Endothelial cell of umbilical vein (primary cell): ENCODE data around the gene MAPK8. TPM values are rescaled to one million over a fixed set of nuclear protein-coding genes. Genes with fewer than 3 reads are reported as not detected.

ENCODE experiments used
- BruUV-seq: library from RNA; stranded (reverse); fragments of 400-500 nt; replicated peaks from 2 replicates; lab custom pipeline; 2021; lab: Mats Ljungman, UMichigan
- CTCF ChIA-PET: fragments of 300-600, 350-600 bp; sonication (Branson Sonifier 250); formaldehyde crosslinking; loops from one replicate; lab custom pipeline; 2021; ENCODE audit warnings: antibody characterized with exemption, inconsistent platforms; lab: Charles Lee
- POLR2A ChIA-PET: fragments of 300-600, 350-600 bp; sonication (Branson Sonifier 250); formaldehyde crosslinking; loops from one replicate; lab custom pipeline; 2021; ENCODE audit warnings: antibody characterized with exemption, inconsistent platforms; lab: Charles Lee
- DNase-seq: peaks from one replicate; pipeline ENCODE4 v3.0.0-alpha.2; 2011; ENCODE audit warnings: low read depth, low spot score
- FAIRE-seq: peaks from 2 replicates; lab custom pipeline; 2011; peaks lifted over from hg19 to GRCh38; lab: Jason Lieb, UNC
- H2AFZ ChIP-seq: 2 replicates; pipeline ENCODE4 v1.6.0; 2012; ENCODE audit warnings: low read depth, low read length, control low read depth, inconsistent platforms
- H3K27ac ChIP-seq: 2 replicates; pipeline ENCODE4 v1.5.1; 2011; ENCODE audit warnings: low read depth, mild to moderate bottlenecking, control low read depth, low read length, moderate library complexity; ENCODE audit not compliant: insufficient read depth
- H3K27me3 ChIP-seq, 2 experiments: 2 replicates each; pipeline versions ENCODE4 v1.6.0 to v1.6.1; 2011; ENCODE audit warnings: low read length in 2 of 2, mixed read lengths in 1 of 2; ENCODE audit not compliant: control insufficient read depth in 2 of 2, insufficient read depth in 2 of 2
- H3K36me3 ChIP-seq, 2 experiments: 2 replicates in 1 of 2; 3 replicates in 1 of 2; pipeline ENCODE4 v1.5.1; 2011; ENCODE audit warnings: low read length in 2 of 2, mild to moderate bottlenecking in 1 of 2, moderate library complexity in 1 of 2; ENCODE audit not compliant: control insufficient read depth in 2 of 2, insufficient read depth in 2 of 2; ENCODE audit errors: extremely low read depth in 1 of 2
- H3K4me1 ChIP-seq: 3 replicates; pipeline ENCODE4 v1.5.1; 2011; ENCODE audit warnings: mild to moderate bottlenecking, low read length; ENCODE audit not compliant: control insufficient read depth, insufficient read depth; ENCODE audit errors: extremely low read depth
- H3K4me2 ChIP-seq: 2 replicates; pipeline ENCODE4 v1.6.1; 2011; ENCODE audit warnings: low read length, control low read depth, mixed read lengths; ENCODE audit not compliant: insufficient read depth
- H3K4me3 ChIP-seq, 3 experiments: fragments of 200-600 bp in 1 of 3; sonication (generic), shearing (Covaris generic) in 1 of 3; replicated peaks in 1 of 3; 2 replicates each; pipeline ENCODE4 v1.5.1; 2011 to 2016; ENCODE audit warnings: control low read depth in 3 of 3, low read length in 3 of 3, mild to moderate bottlenecking in 2 of 3, inconsistent platforms in 1 of 3, low read depth in 1 of 3, moderate library complexity in 1 of 3; ENCODE audit not compliant: insufficient read depth in 1 of 3
- H3K79me2 ChIP-seq: 2 replicates; pipeline ENCODE4 v1.6.0; 2012; ENCODE audit warnings: low read length, inconsistent platforms; ENCODE audit not compliant: control insufficient read depth, insufficient read depth
- H3K9ac ChIP-seq: replicated peaks from 2 replicates; pipeline ENCODE3; 2011; ENCODE audit warnings: low read length, control low read depth; ENCODE audit not compliant: insufficient read depth; ENCODE audit errors: extremely low read depth
- H3K9me1 ChIP-seq: replicated peaks from 3 replicates; pipeline ENCODE4 v1.6.0; 2011; ENCODE audit warnings: mild to moderate bottlenecking, low read length; ENCODE audit not compliant: control insufficient read depth, insufficient read depth; ENCODE audit errors: extremely low read depth
- H3K9me3 ChIP-seq: replicated peaks from 2 replicates; pipeline ENCODE4 v1.5.1; 2012; ENCODE audit warnings: low read length, inconsistent platforms; ENCODE audit not compliant: control insufficient read depth, insufficient read depth
- H4K20me1 ChIP-seq: replicated peaks from 2 replicates; pipeline ENCODE3; 2011; ENCODE audit warnings: mild to moderate bottlenecking, low read length; ENCODE audit not compliant: control insufficient read depth, insufficient read depth; ENCODE audit errors: extremely low read depth
- CTCF ChIP-seq, 2 donors: IDR thresholded peaks; 1 replicate in 1 of 2; 2 replicates in 1 of 2; pipeline ENCODE4 v1.5.1; 2011; ENCODE audit warnings: low read length in 2 of 2, mild to moderate bottlenecking in 2 of 2, moderate library complexity in 2 of 2, control low read depth in 1 of 2, inconsistent platforms in 1 of 2, low read depth in 1 of 2; ENCODE audit not compliant: insufficient read depth in 1 of 2; ENCODE audit errors: extremely low read depth in 1 of 2
- EZH2 ChIP-seq: IDR thresholded peaks from 2 replicates; pipeline ENCODE4 v1.6.1; 2012; ENCODE audit warnings: borderline replicate concordance, low read depth, mild to moderate bottlenecking, moderate library complexity, low read length, inconsistent platforms; ENCODE audit not compliant: severe bottlenecking
- FOS ChIP-seq: IDR thresholded peaks from 2 replicates; pipeline ENCODE4 v1.6.1; 2011; ENCODE audit warnings: mild to moderate bottlenecking, low read length, moderate library complexity, borderline replicate concordance; ENCODE audit not compliant: insufficient read depth
- GATA2 ChIP-seq: IDR thresholded peaks from 2 replicates; pipeline ENCODE4 v1.7.0; 2011; ENCODE audit warnings: low read depth, mild to moderate bottlenecking, moderate library complexity, mixed read lengths, low read length; ENCODE audit not compliant: insufficient read length, insufficient read depth
- JUN ChIP-seq: IDR thresholded peaks from 2 replicates; pipeline ENCODE4 v1.6.1; 2011; ENCODE audit warnings: borderline replicate concordance, low read depth; ENCODE audit not compliant: insufficient read length, insufficient read depth
- MAX ChIP-seq: IDR thresholded peaks from 2 replicates; pipeline ENCODE4 v1.6.1; 2011; ENCODE audit not compliant: insufficient read depth, insufficient read length
- MYC ChIP-seq: IDR thresholded peaks from one replicate; pipeline ENCODE4 v1.6.1; 2011; ENCODE audit warnings: mild to moderate bottlenecking, low read depth, low read length
- POLR2A ChIP-seq: IDR thresholded peaks from 2 replicates; pipeline ENCODE4 v1.6.1; 2012; ENCODE audit warnings: low read depth, mild to moderate bottlenecking, control low read depth, low read length
- POLR2AphosphoS5 ChIP-seq: IDR thresholded peaks from 2 replicates; pipeline ENCODE4 v1.6.1; 2012; ENCODE audit warnings: low read depth, mild to moderate bottlenecking, control low read depth, low read length, moderate library complexity; ENCODE audit not compliant: insufficient read depth
- dilution Hi-C: fragments of 300-500 bp; cut with MboI; formaldehyde crosslinking; loops from one replicate; pipeline ENCODE4 v1.15.0; 2019; ENCODE audit warnings: low sequenced_read_pairs; ENCODE audit not compliant: extremely low pct_ligation_motif_present
- intact Hi-C: fragments of 100-400 bp; cut with micrococcal nuclease; formaldehyde crosslinking; loops from one replicate; pipeline ENCODE4 v1.10.0; 2022
- polyA plus RNA-seq, 4 experiments: library from polyadenylated mRNA; depleted of rRNA in 3 of 4; stranded (reverse) in 3 of 4; unstranded in 1 of 4; fragments of >200 nt; gene quantifications; 2 replicates each; pipeline versions ENCODE4 v1.2.1 to v1.2.3, GENCODE V29; 2011 to 2012; ENCODE audit warnings: missing spikeins in 1 of 4
- total RNA-seq: library from RNA; stranded (reverse); gene quantifications from 2 replicates; pipeline ENCODE4 v1.2.3, GENCODE V29; 2021

The MAPK8 gene
- total and polyA plus RNA-seq, 2 donors (not counting 3 experiments of a cell fraction or from before 2014, with no cell fraction given): 25.3 to 56.2 TPM

- POLR2A ChIA-PET: no interaction called here
These were observed 6.8 kb upstream of the MAPK8 start for GRCh38 chr10:48299692-48300091.

More at GRCh38 chr10:48299692-48300091, 6.8 kb upstream of the MAPK8 start:
- H3K9ac ChIP-seq: no peak overlapping the region
- no peaks in the 10 kb centered on the region for H3K9me3 ChIP-seq
- no peak overlapping the region for H3K4me2 ChIP-seq
- FAIRE-seq (no peak), DNase-seq (no peak)
- no peaks in the 10 kb centered on the region for H3K79me2 ChIP-seq
- H2AFZ ChIP-seq: no peak overlapping the region
- intact Hi-C loops (no loop called here), dilution Hi-C loops (no loop called here)
- no peaks in the 10 kb centered on the region for H3K9me1 ChIP-seq
- H3K4me3 ChIP-seq: no peak overlapping the region
- H4K20me1 ChIP-seq: no peaks in the 10 kb centered on the region
- H3K27ac ChIP-seq: no peak overlapping the region
- BruUV-seq: no TSS peak
- TF ChIP-seq POLR2AphosphoS5 (no peak), MAX (no peak), MYC (no peak), FOS (no peak), EZH2 (no peak), CTCF (IDR thresholded peaks at IDR 0.05; ENCODE audit: extremely low read depth in 1 of 2, insufficient read depth in 1 of 2, low read depth in 1 of 2, low read length in 2 of 2) (no peak), JUN (no peak), GATA2 (no peak), POLR2A (no peak)
- CTCF ChIA-PET: no interaction called here
- peaks cover 16 to 19% of the 10 kb centered on the region in 2 experiments for H3K27me3 ChIP-seq
- H3K4me1 ChIP-seq: no peaks in the 10 kb centered on the region
- H3K36me3 ChIP-seq: no peaks in the 10 kb centered on the region
